GM12874 (cell line): ENCODE results near the gene DPF3.

Source experiments
- CTCF ChIP-seq: IDR thresholded peaks from 2 replicates; pipeline ENCODE4 v1.5.1; 2011; ENCODE audit warnings: low read depth, mild to moderate bottlenecking, control low read depth, low read length, moderate library complexity; ENCODE audit not compliant: insufficient read depth

Gene DPF3

GRCh38 chr14:72893636-72894322 is at the start of gene DPF3:
Gene DPF3, minus strand, starts transcription at chr14:72894101. Its CDS starts 13 bp downstream, at chr14:72894088.
- no peak for TF ChIP-seq CTCF

- no peak for TF ChIP-seq CTCF
These were observed 49.0 kb upstream of the DPF3 start for GRCh38 chr14:72942934-72943333.

- no peak for TF ChIP-seq CTCF
These were observed 47.5 kb upstream of the DPF3 start for GRCh38 chr14:72941286-72941985.

- TF ChIP-seq CTCF = no peak
These were observed 45.7 kb upstream of the DPF3 start for GRCh38 chr14:72939630-72940029.

GRCh38 chr14:72932893-72933292 is 39.0 kb upstream of the DPF3 start:
- TF ChIP-seq CTCF = no peak

GRCh38 chr14:72929316-72930080 is 35.6 kb upstream of the DPF3 start:
- TF ChIP-seq CTCF = no peak

- TF ChIP-seq CTCF = no peak
These were observed 35.0 kb upstream of the DPF3 start for GRCh38 chr14:72928872-72929271.
